ENCODE data around the gene RPH3AL. TPM values are rescaled to one million over a fixed set of nuclear protein-coding genes. Genes with fewer than 3 reads are reported as not detected.

RPH3AL gene
- total RNA-seq, 1 experiment from 2014 or later: 3.0 TPM

GRCh38 chr17:245611-246010 lies 107.0 kb downstream of the RPH3AL start:
- Histone ChIP-seq H2BK15ac (ENCODE audit: low read depth, low read length) (no peak overlapping the region), H3K27me3 (ENCODE audit: insufficient read depth, low read length) (no peaks in the 10 kb centered on the region), H3K4me1 (ENCODE audit: insufficient read depth, low read length) (no peaks in the 10 kb centered on the region), H2BK12ac (ENCODE audit: insufficient read length, low read depth, low read length) (no peak overlapping the region), H3K4me2 (ENCODE audit: insufficient read depth, insufficient read length, low read length) (no peak overlapping the region), H2AFZ (ENCODE audit: low read length) (no peak overlapping the region), H2AK5ac (ENCODE audit: insufficient read length, low read length) (no peak overlapping the region), H4K20me1 (ENCODE audit: control insufficient read depth, insufficient read depth, insufficient read length) (no peaks in the 10 kb centered on the region), H2BK20ac (ENCODE audit: low read depth, low read length, poor library complexity, severe bottlenecking) (no peak overlapping the region), H4K5ac (ENCODE audit: insufficient read length, low read depth, low read length) (no peak overlapping the region), H3K27ac (ENCODE audit: insufficient read length, low read depth, low read length) (no peak overlapping the region), H2BK5ac (ENCODE audit: insufficient read length, low read length) (no peak overlapping the region), H3K56ac (ENCODE audit: insufficient read length, low read depth, low read length) (no peak overlapping the region), H3K23me2 (ENCODE audit: insufficient read length, low read depth, low read length, poor library complexity, severe bottlenecking) (peaks cover 3% of the 10 kb centered on the region), H2BK120ac (ENCODE audit: low read depth, low read length, poor library complexity, severe bottlenecking) (no peak overlapping the region), H3K9me3 (ENCODE audit: control insufficient read depth, low read depth, low read length) (no peaks in the 10 kb centered on the region), H3T11ph (ENCODE audit: low read length) (no peak overlapping the region), H3K14ac (ENCODE audit: insufficient read depth, low read length) (no peak overlapping the region), H3K23ac (ENCODE audit: insufficient read length, low read depth, low read length) (no peak overlapping the region), H3K9ac (ENCODE audit: extremely low read depth, insufficient read length, low read length) (no peak overlapping the region), H4K8ac (replicated peaks; ENCODE audit: insufficient read length, low read depth, low read length) (no peak overlapping the region), H3K18ac (ENCODE audit: insufficient read length, low read depth, low read length) (no peak overlapping the region), H3K79me1 (ENCODE audit: insufficient read depth, low read depth, low read length, poor library complexity, severe bottlenecking) (no peaks in the 10 kb centered on the region), H3K4ac (ENCODE audit: low read depth, low read length) (no peak overlapping the region), H3K79me2 (ENCODE audit: insufficient read depth, low read length) (no peaks in the 10 kb centered on the region), H4K91ac (ENCODE audit: insufficient read length, low read depth, low read length) (no peak overlapping the region)
- H3K4me3 Mint-ChIP-seq: no peak overlapping the region
- H3K27me3 Mint-ChIP-seq (ENCODE audit: low read depth): peaks cover 10% of the 10 kb centered on the region
- no peak overlapping the region for H3K27ac Mint-ChIP-seq
- no peak for TF ChIP-seq CTCF (conservative IDR thresholded peaks at IDR 0.05)
- WGBS (ENCODE audit: extremely low coverage, insufficient read length, low lambda C conversion rate): no CpG with 5 or more reads among the region's 13 CpGs
- H3K4me1 Mint-ChIP-seq: no peaks in the 10 kb centered on the region
- H3K36me3 Mint-ChIP-seq (ENCODE audit: insufficient read depth in 1 of 3, low read depth in 3 of 3): no peaks in the 10 kb centered on the region; a peak in 3 of 7 replicates
- DNase-seq: no peak
- H3K9me3 Mint-ChIP-seq: peaks cover 4% of the 10 kb centered on the region in 2 experiments; a peak in 2 of 5 replicates

Data from H9 (cell line).